HepG2 (cell line): ENCODE data around the gene MAN1A1. TPM values are rescaled to one million over a fixed set of nuclear protein-coding genes. Genes with fewer than 3 reads are reported as not detected.

Experiments used
- ATAC-seq: fragments of 200-7000 bp; cut with Tn5 transposase; 3 replicates; pipeline ENCODE4 v1.9.1; 2020; ENCODE audit warnings: mild to moderate bottlenecking, moderate library complexity
- BruUV-seq: library from RNA; stranded (reverse); fragments of 400-500 nt; replicated peaks from 2 replicates; lab custom pipeline; 2021; lab: Mats Ljungman, UMichigan
- CTCF ChIA-PET: fragments of 300-600 bp; formaldehyde crosslinking; extraction: SDS; loops from one replicate; lab custom pipeline; 2021; ENCODE audit warnings: low total read pairs, inconsistent platforms, low intra/inter-chr PET ratio; lab: Yijun Ruan, JAX
- POLR2A ChIA-PET: fragments of 350-600 bp; sonication (Branson Sonifier 250); formaldehyde crosslinking; loops from one replicate; lab custom pipeline; 2020; ENCODE audit warnings: antibody characterized with exemption, inconsistent platforms; lab: Yijun Ruan, JAX
- DNase-seq: peaks from one replicate; pipeline ENCODE4 v3.0.0-alpha.2; 2015; ENCODE audit warnings: low spot score
- FAIRE-seq: peaks from 3 replicates; lab custom pipeline; 2011; peaks lifted over from hg19 to GRCh38; lab: Jason Lieb, UNC
- H2AFZ ChIP-seq: one replicate; pipeline ENCODE4 v1.6.1; 2011; ENCODE audit warnings: low read length, inconsistent platforms
- H3K27ac ChIP-seq: fragments of 300-600 bp; 3 replicates; pipeline ENCODE4 v1.8.0; 2011; ENCODE audit warnings: mixed run types, mild to moderate bottlenecking, mixed read lengths, low read length, inconsistent platforms; ENCODE audit not compliant: insufficient read depth; ENCODE audit errors: extremely low read length
- H3K27me3 ChIP-seq, 2 experiments: fragments of 200-600 bp in 1 of 2; 2 replicates in 1 of 2; 3 replicates in 1 of 2; pipeline versions ENCODE4 v1.6.0 to v1.8.0; 2011; ENCODE audit warnings: low read length in 2 of 2, mild to moderate bottlenecking in 2 of 2, moderate library complexity in 2 of 2, inconsistent platforms in 1 of 2; ENCODE audit not compliant: insufficient read depth in 2 of 2, control insufficient read depth in 1 of 2
- H3K36me3 ChIP-seq, 2 experiments: fragments of 200-600 bp in 1 of 2; replicated peaks in 1 of 2; 2 replicates in 1 of 2; 3 replicates in 1 of 2; pipeline versions ENCODE4 v1.5.1 to v1.8.0; 2011; ENCODE audit warnings: low read length in 2 of 2, inconsistent platforms in 1 of 2; ENCODE audit not compliant: insufficient read depth in 2 of 2, control insufficient read depth in 1 of 2
- H3K4me1 ChIP-seq: 2 replicates; pipeline ENCODE4 v1.5.1; 2012; ENCODE audit warnings: low read length, inconsistent platforms; ENCODE audit not compliant: insufficient read depth
- H3K4me2 ChIP-seq: 2 replicates; pipeline ENCODE4 v1.6.0; 2011; ENCODE audit warnings: low read depth, low read length, inconsistent platforms
- H3K4me3 ChIP-seq, 3 experiments: fragments of 200-600 bp in 1 of 3; sonication (generic), shearing (Covaris generic) in 1 of 3; replicated peaks in 1 of 3; 2 replicates each; pipeline ENCODE4 v1.5.1; 2011 to 2016; ENCODE audit warnings: low read length in 3 of 3, inconsistent platforms in 2 of 3, low read depth in 2 of 3, mild to moderate bottlenecking in 2 of 3, control low read depth in 1 of 3, mixed read lengths in 1 of 3; ENCODE audit not compliant: insufficient read depth in 1 of 3
- H3K79me2 ChIP-seq: one replicate; pipeline ENCODE4 v1.6.1; 2011; ENCODE audit warnings: low read length, inconsistent platforms; ENCODE audit not compliant: insufficient read depth
- H3K9ac ChIP-seq: 2 replicates; pipeline ENCODE4 v1.6.0; 2011; ENCODE audit warnings: mild to moderate bottlenecking, low read depth, low read length, inconsistent platforms; ENCODE audit not compliant: insufficient read depth
- H3K9me3 ChIP-seq: 2 replicates; pipeline ENCODE4 v1.5.1; 2012; ENCODE audit warnings: mild to moderate bottlenecking, low read length
- H4K20me1 ChIP-seq: 2 replicates; pipeline ENCODE4 v1.6.0; 2011; ENCODE audit warnings: inconsistent platforms, mild to moderate bottlenecking, low read length, moderate library complexity; ENCODE audit not compliant: insufficient read depth
- CREM ChIP-seq, 2 experiments: sonication (generic) in 1 of 2; formaldehyde crosslinking in 1 of 2; IDR thresholded peaks; 2 replicates each; pipeline versions ENCODE4 v1.4.0 to v1.6.1; 2016 to 2020; ENCODE audit warnings: antibody characterized with exemption in 1 of 2, mild to moderate bottlenecking in 1 of 2, missing genetic modification reagents in 1 of 2
- ETV5 ChIP-seq: IDR thresholded peaks from 2 replicates; pipeline ENCODE4 v1.6.1; 2018; ENCODE audit warnings: missing biosample characterization, missing genetic modification reagents, inconsistent platforms, borderline replicate concordance
- FOSL2 ChIP-seq: sonication (generic); formaldehyde crosslinking; IDR thresholded peaks from 2 replicates; pipeline ENCODE4 v1.4.0; 2020; ENCODE audit warnings: missing genetic modification reagents
- GMEB1 ChIP-seq: sonication (generic); formaldehyde crosslinking; IDR thresholded peaks from 2 replicates; pipeline ENCODE4 v1.5.1; 2020; ENCODE audit warnings: missing genetic modification reagents, mild to moderate bottlenecking, borderline replicate concordance
- NCOA5 ChIP-seq: sonication (generic); formaldehyde crosslinking; IDR thresholded peaks from 2 replicates; pipeline ENCODE4 v1.4.0; 2020; ENCODE audit warnings: missing genetic modification reagents
- NR2C2 ChIP-seq: sonication (generic); formaldehyde crosslinking; IDR thresholded peaks from 2 replicates; pipeline ENCODE4 v1.4.0; 2020; ENCODE audit warnings: missing genetic modification reagents, mild to moderate bottlenecking, moderate library complexity, borderline replicate concordance
- RARA ChIP-seq: IDR thresholded peaks from 2 replicates; pipeline ENCODE4 v1.6.1; 2016; ENCODE audit warnings: missing genetic modification reagents, missing compliant biosample characterization
- RBM22 ChIP-seq: fragments of 200-400 bp; formaldehyde crosslinking; optimal IDR thresholded peaks from 2 replicates; pipeline ENCODE3; 2017; ENCODE audit warnings: mild to moderate bottlenecking, low read length, moderate library complexity
- TEF ChIP-seq: sonication (generic); formaldehyde crosslinking; IDR thresholded peaks from 2 replicates; pipeline ENCODE4 v1.5.0; 2020; ENCODE audit warnings: missing genetic modification reagents
- ZNF788 ChIP-seq: sonication (generic); formaldehyde crosslinking; IDR thresholded peaks from 2 replicates; pipeline ENCODE4 v1.5.0; 2020; ENCODE audit warnings: mild to moderate bottlenecking, missing genetic modification reagents, borderline replicate concordance
- WGBS: methylation state at CpG from one replicate; pipeline ENCODE4 v1.1.6; 2017; ENCODE audit warnings: low lambda C conversion rate; 5-methylcytosine and 5-hydroxymethylcytosine counted together
- in situ Hi-C: cut with HindIII; loops from 2 replicates; pipeline ENCODE4 v1.10.0; 2017; ENCODE audit warnings: low pct_unique_long_range_greater_than_20kb; ENCODE audit not compliant: extremely low pct_ligation_motif_present
- intact Hi-C: fragments of 100-400 bp; cut with micrococcal nuclease; formaldehyde crosslinking; loops from one replicate; pipeline ENCODE4 v1.10.0; 2022; ENCODE audit not compliant: unreplicated experiment
- polyA plus RNA-seq, 8 experiments: library from polyadenylated mRNA; depleted of rRNA in 3 of 8; stranded (reverse) in 7 of 8; unstranded in 1 of 8; fragments of >200 nt; fragmentation: Illumina TruSeq in 4 of 8; extraction: Trizol in 4 of 8; gene quantifications; 2 replicates each; pipeline versions ENCODE4 v1.2.1 to v1.2.3, GENCODE V29; 2011 to 2016; ENCODE audit warnings: low read depth in 4 of 8, missing spikeins in 1 of 8, mixed read lengths in 1 of 8; ENCODE audit not compliant: insufficient read depth in 1 of 8
- total RNA-seq, 5 experiments: library from RNA; depleted of rRNA; stranded (reverse); fragments of >200 nt; fragmentation: Illumina TruSeq; extraction: Trizol; gene quantifications; 2 replicates each; pipeline ENCODE4 v1.2.3, GENCODE V29; 2016; ENCODE audit warnings: low read depth in 1 of 5

The MAN1A1 gene
- total and polyA plus RNA-seq, 2 of the 13 experiments (the other 11 are each of a cell fraction or from before 2014, with no cell fraction given), result 156 to 236 TPM

GRCh38 chr6:119312875-119313338, 36.7 kb downstream of the MAN1A1 start (continued):
- TF ChIP-seq ETV5 (CRISPR knock-in tag), result 0 out of 2 replicates have a peak, but pooled peaks have one; percentile 20

DNA sequence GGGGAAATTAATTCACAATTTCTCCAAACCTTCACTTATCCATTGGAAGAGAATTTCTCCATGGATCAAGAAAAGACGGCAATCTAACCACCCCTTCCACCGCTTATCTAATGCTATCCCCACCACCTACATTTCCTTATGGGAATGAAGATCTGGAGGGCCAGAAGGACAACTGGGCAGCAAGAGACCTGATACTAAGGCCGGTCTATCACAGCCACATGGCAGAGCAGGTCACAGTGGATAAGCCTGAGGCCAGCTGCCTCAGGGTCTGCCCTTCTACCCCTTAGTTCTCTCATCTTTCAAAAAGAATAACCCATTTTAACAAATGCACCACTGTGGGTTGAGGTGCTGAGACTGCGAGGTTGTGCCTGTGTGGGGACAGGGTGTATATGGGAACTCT, 37.1 kb downstream of the MAN1A1 start:
- Histone ChIP-seq H3K27ac (peak overlapping the region; percentile 2), H3K9ac (no peak overlapping the region), H4K20me1 (peaks cover 89% of the 10 kb centered on the region), H3K4me2 (no peak overlapping the region), H2AFZ (no peak overlapping the region), H3K79me2 (peaks cover 100% of the 10 kb centered on the region), H3K27me3 (no peaks in the 10 kb centered on the region), H3K9me3 (no peaks in the 10 kb centered on the region), H3K36me3 (peaks cover 10 to 60% of the 10 kb centered on the region in 2 experiments), H3K4me3 (no peak overlapping the region), H3K4me1 (peaks cover 93% of the 10 kb centered on the region)
- WGBS, result over 99% methylated on average over 4 of the region's 4 CpGs
- intact Hi-C loops, result no loop called here
- in situ Hi-C loops, result no loop called here
- DNase-seq (no peak), ATAC-seq (peak; percentile 6; the same call in 2 of the 3 replicates), FAIRE-seq (no peak)
- ChIA-PET CTCF (no interaction called here), POLR2A (interaction anchor here (0.6 to 2.3 kb wide), 2 partner anchors 35 to 183 kb away, joined by 3 to 5 read pairs; no protein-coding TSS in a partner anchor)
- TF ChIP-seq NCOA5 (CRISPR knock-in tag) (no peak), RBM22 (peak; percentile 85), NR2C2 (0 out of 2 replicates have a peak, but pooled peaks have one; percentile 8)
- no TSS peak for BruUV-seq

GRCh38 chr6:119311514-119312142, 37.9 kb downstream of the MAN1A1 start:
- no peaks in the 10 kb centered on the region for H3K27me3 ChIP-seq
- H3K4me1 ChIP-seq, result peaks cover 91% of the 10 kb centered on the region
- no peak; the same call in 2 of the 3 replicates for ATAC-seq
- ChIA-PET CTCF (no interaction called here), POLR2A (interaction anchor here (0.6 to 2.0 kb wide), 2 partner anchors 36 to 176 kb away, joined by 4 to 8 read pairs; no protein-coding TSS in a partner anchor)
- in situ Hi-C loops, result no loop called here
- H3K4me2 ChIP-seq, result no peak overlapping the region
- H4K20me1 ChIP-seq, result peaks cover 86% of the 10 kb centered on the region
- DNase-seq, result no peak
- H2AFZ ChIP-seq, result no peak overlapping the region
- WGBS, result 96% methylated on average over 8 of the region's 8 CpGs
- no peaks in the 10 kb centered on the region for H3K9me3 ChIP-seq
- no peak overlapping the region for H3K9ac ChIP-seq
- no peak for TF ChIP-seq CREM (IDR thresholded peaks at IDR 0.05)
- no peak for TF ChIP-seq CREM (CRISPR knock-in tag; IDR thresholded peaks at IDR 0.05)
- TF ChIP-seq TEF (CRISPR knock-in tag), result 0 out of 2 replicates have a peak, but pooled peaks have one; percentile 54
- TF ChIP-seq ZNF788 (CRISPR knock-in tag), result no peak
- TF ChIP-seq RBM22, result peak; percentile 86
- TF ChIP-seq GMEB1, result 0 out of 2 replicates have a peak, but pooled peaks have one; percentile 15
- no peak for TF ChIP-seq RARA (CRISPR knock-in tag)
- TF ChIP-seq FOSL2, result 0 out of 2 replicates have a peak, but pooled peaks have one; percentile 6
- no peak overlapping the region for H3K4me3 ChIP-seq
- peaks cover 100% of the 10 kb centered on the region for H3K79me2 ChIP-seq
- H3K36me3 ChIP-seq, result peaks cover 8 to 59% of the 10 kb centered on the region in 2 experiments
- FAIRE-seq, result no peak
- BruUV-seq, result no TSS peak
- intact Hi-C loops, result no loop called here
- H3K27ac ChIP-seq, result no peak overlapping the region
